GM12878 (cell line): ENCODE results near the gene DDX5. TPM values are rescaled to one million over a fixed set of nuclear protein-coding genes. Genes with fewer than 3 reads are reported as not detected.

Experiments
- ATAC-seq: fragments of 200-7000 bp; cut with Tn5 transposase; 3 replicates; pipeline ENCODE4 v1.9.1; 2020; ENCODE audit warnings: mild to moderate bottlenecking, moderate library complexity
- BruUV-seq: library from RNA; stranded (reverse); fragments of 400-500 nt; replicated peaks from 2 replicates; lab custom pipeline; 2021; lab: Mats Ljungman, UMichigan
- CTCF ChIA-PET: fragments of 300-600 bp; sonication (Branson Sonifier 250); formaldehyde crosslinking; extraction: SDS; loops from one replicate; lab custom pipeline; 2021; ENCODE audit warnings: inconsistent platforms; lab: Yijun Ruan, JAX
- POLR2A ChIA-PET: fragments of 350-600 bp; formaldehyde crosslinking; extraction: SDS; loops from one replicate; lab custom pipeline; 2021; ENCODE audit warnings: inconsistent platforms; lab: Charles Lee
- RAD21 ChIA-PET: fragments of 300-600 bp; sonication (Branson Sonifier 250); formaldehyde crosslinking; loops from one replicate; lab custom pipeline; 2023; ENCODE audit warnings: antibody characterized with exemption; ENCODE audit not compliant: unreplicated experiment; lab: Charles Lee
- SMC1A ChIA-PET: fragments of 300-600 bp; sonication (Branson Sonifier 250); formaldehyde crosslinking; loops from one replicate; lab custom pipeline; 2023; ENCODE audit not compliant: unreplicated experiment, uncharacterized antibody; lab: Charles Lee
- DNase-seq: peaks from one replicate; pipeline ENCODE4 v3.0.0-alpha.2; 2011; ENCODE audit warnings: low read depth, low spot score
- FAIRE-seq: peaks from 3 replicates; lab custom pipeline; 2011; peaks lifted over from hg19 to GRCh38; lab: Jason Lieb, UNC
- H2AFZ ChIP-seq: 2 replicates; pipeline ENCODE4 v1.6.0; 2011; ENCODE audit warnings: low read depth, low read length, control low read depth; ENCODE audit not compliant: control insufficient read depth
- H3K27ac ChIP-seq: 2 replicates; pipeline ENCODE4 v1.5.1; 2011; ENCODE audit warnings: control low read depth; ENCODE audit not compliant: control insufficient read depth, insufficient read depth
- H3K27me3 ChIP-seq, 2 experiments: replicated peaks in 1 of 2; 2 replicates each; pipeline versions ENCODE4 v1.6.0 to v1.6.1; 2011; ENCODE audit warnings: low read length in 1 of 2; ENCODE audit not compliant: control insufficient read depth in 2 of 2, insufficient read depth in 2 of 2
- H3K36me3 ChIP-seq, 2 experiments: 2 replicates each; pipeline ENCODE4 v1.5.1; 2011; ENCODE audit warnings: low read length in 1 of 2; ENCODE audit not compliant: control insufficient read depth in 2 of 2, insufficient read depth in 2 of 2
- H3K4me1 ChIP-seq: 2 replicates; pipeline ENCODE4 v1.6.1; 2011; ENCODE audit warnings: mild to moderate bottlenecking, low read length, moderate library complexity, mixed read lengths; ENCODE audit not compliant: control insufficient read depth, insufficient read depth
- H3K4me2 ChIP-seq: 2 replicates; pipeline ENCODE4 v1.6.0; 2011; ENCODE audit warnings: control low read depth; ENCODE audit not compliant: control insufficient read depth, insufficient read depth
- H3K4me3 ChIP-seq: fragments of 200-600 bp; sonication (generic); 2 replicates; pipeline ENCODE4 v1.5.1; 2016
- H3K79me2 ChIP-seq: 2 replicates; pipeline ENCODE4 v1.6.0; 2011; ENCODE audit warnings: low read length; ENCODE audit not compliant: control insufficient read depth, insufficient read depth
- H3K9ac ChIP-seq: 2 replicates; pipeline ENCODE4 v1.8.0; 2011; ENCODE audit warnings: low read length, control low read depth, mixed read lengths; ENCODE audit not compliant: control insufficient read depth, insufficient read depth
- H3K9me3 ChIP-seq: replicated peaks from 3 replicates; pipeline ENCODE4 v1.5.1; 2011; ENCODE audit warnings: mild to moderate bottlenecking, low read length; ENCODE audit not compliant: control insufficient read depth, insufficient read depth
- H4K20me1 ChIP-seq: 2 replicates; pipeline ENCODE4 v1.6.0; 2011; ENCODE audit not compliant: control insufficient read depth, insufficient read depth
- CBX3 ChIP-seq: fragments of 200-600 bp; sonication (generic); IDR thresholded peaks from 2 replicates; pipeline ENCODE4 v1.6.1; 2016; ENCODE audit warnings: low read depth, borderline replicate concordance
- CHD2 ChIP-seq: IDR thresholded peaks from 2 replicates; pipeline ENCODE4 v1.6.1; 2011; ENCODE audit warnings: low read depth, low read length, improper control_type of control experiment, borderline replicate concordance
- JUNB ChIP-seq: IDR thresholded peaks from 2 replicates; pipeline ENCODE4 v1.6.1; 2016; ENCODE audit warnings: antibody characterized with exemption, mild to moderate bottlenecking
- KAT2A ChIP-seq: conservative IDR thresholded peaks from 2 replicates; pipeline ENCODE4 v1.6.1; 2011; ENCODE audit warnings: low read depth, low read length; ENCODE audit not compliant: control insufficient read depth
- MEF2B ChIP-seq: fragments of 450-650 bp; IDR thresholded peaks from 2 replicates; pipeline ENCODE4 v1.6.1; 2018; ENCODE audit warnings: mild to moderate bottlenecking, moderate library complexity; ENCODE audit not compliant: partially characterized antibody, poor library complexity, severe bottlenecking
- MTA3 ChIP-seq: IDR thresholded peaks from 2 replicates; pipeline ENCODE4 v1.6.1; 2012; ENCODE audit warnings: low read length, inconsistent platforms, borderline replicate concordance
- NR2C1 ChIP-seq: fragments of 450-650 bp; IDR thresholded peaks from 2 replicates; pipeline ENCODE4 v1.6.1; 2017; ENCODE audit warnings: antibody characterized with exemption, mild to moderate bottlenecking, moderate library complexity
- NR2C2 ChIP-seq: IDR thresholded peaks from 2 replicates; pipeline ENCODE4 v1.6.1; 2011; ENCODE audit warnings: borderline replicate concordance, low read depth; ENCODE audit not compliant: control insufficient read depth, insufficient read length
- NRF1 ChIP-seq: conservative IDR thresholded peaks from 2 replicates; pipeline ENCODE4 v1.6.1; 2011; ENCODE audit warnings: mild to moderate bottlenecking, low read depth, low read length, improper control_type of control experiment
- PAX8 ChIP-seq: fragments of 450-650 bp; IDR thresholded peaks from 2 replicates; pipeline ENCODE4 v1.6.1; 2017; ENCODE audit warnings: mild to moderate bottlenecking, moderate library complexity
- STAT1 ChIP-seq: fragments of 450-650 bp; conservative IDR thresholded peaks from 2 replicates; pipeline ENCODE4 v1.6.1; 2014; ENCODE audit warnings: antibody characterized with exemption, mild to moderate bottlenecking
- ZNF384 ChIP-seq: IDR thresholded peaks from 2 replicates; pipeline ENCODE4 v1.6.1; 2012; ENCODE audit warnings: low read depth, mild to moderate bottlenecking, low read length, improper control_type of control experiment, borderline replicate concordance
- WGBS: methylation state at CpG from one replicate; pipeline ENCODE4 v1.1.6; 2016; ENCODE audit warnings: low lambda C conversion rate; ENCODE audit not compliant: insufficient replicate concordance, insufficient coverage; ENCODE audit errors: missing lambda C conversion rate; 5-methylcytosine and 5-hydroxymethylcytosine counted together
- in situ Hi-C: fragments of 300-500 bp; cut with MboI; formaldehyde crosslinking; loops from 9 replicates; pipeline ENCODE4 v1.14.3; 2018; ENCODE audit warnings: mixed read lengths
- intact Hi-C: fragments of 100-400 bp; cut with micrococcal nuclease; formaldehyde crosslinking; loops from one replicate; pipeline ENCODE4 v1.14.2; 2022; ENCODE audit not compliant: unreplicated experiment
- polyA plus RNA-seq, 11 experiments: library from polyadenylated mRNA; depleted of rRNA in 4 of 11; unstranded in 6 of 11; stranded (reverse) in 5 of 11; fragments of >200 nt; fragmentation: Nextera tagmentation in 4 of 11; fragmentation: Illumina TruSeq in 1 of 11; extraction: Ambion mirVana in 4 of 11; extraction: Trizol in 1 of 11; gene quantifications; 1 replicate in 1 of 11; 2 replicates in 10 of 11; pipeline versions ENCODE4 v1.2.1 to v1.2.3, GENCODE V29; 2011 to 2016; ENCODE audit warnings: inconsistent platforms in 2 of 11, missing spikeins in 2 of 11, low read depth in 1 of 11
- total RNA-seq, 4 experiments: library from RNA; depleted of rRNA in 3 of 4; stranded (reverse); fragments of >200 nt in 3 of 4; fragmentation: Illumina TruSeq in 1 of 4; extraction: Trizol in 1 of 4; gene quantifications; 2 replicates each; pipeline versions ENCODE4 v1.2.1 to v1.2.3, GENCODE V29; 2013 to 2021
- TF ChIP-seq, protein P1 (sequence below): fragments of 450-650 bp; IDR thresholded peaks from 2 replicates; pipeline ENCODE4 v1.6.1; 2017; ENCODE audit warnings: mild to moderate bottlenecking, low read depth, inconsistent platforms; ENCODE audit not compliant: poor library complexity, severe bottlenecking
- TF ChIP-seq, protein P2 (sequence below): IDR thresholded peaks from 2 replicates; pipeline ENCODE4 v1.6.1; 2011; ENCODE audit warnings: low read depth, mild to moderate bottlenecking, low read length, moderate library complexity, borderline replicate concordance; ENCODE audit errors: extremely low read depth

Gene DDX5
- total and polyA plus RNA-seq, 10 of the 15 experiments (the other 5 are each of a cell fraction or from before 2014, with no cell fraction given) = 257 to 1,423 (median 719) TPM

DNA sequence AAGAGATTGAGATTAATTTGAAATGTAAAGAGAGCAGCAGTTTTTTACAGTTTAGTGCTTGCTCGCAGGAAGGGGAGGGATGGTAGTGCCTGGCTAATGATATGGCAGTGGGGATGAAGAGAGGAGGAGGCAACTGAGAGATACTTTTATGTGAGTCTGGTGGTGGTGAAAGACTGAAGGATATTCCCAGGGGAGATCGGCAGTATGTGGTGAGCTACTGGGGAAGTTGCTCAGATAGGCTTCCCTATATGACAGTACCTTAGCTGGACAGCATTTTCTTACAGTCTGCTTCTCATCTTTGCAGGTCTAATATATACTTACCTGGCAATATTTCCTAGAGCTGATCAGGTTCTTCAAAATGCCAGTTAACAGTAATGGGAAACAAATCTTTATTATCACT lies 9.3 kb upstream of the DDX5 start:
- ChIA-PET RAD21 (interaction anchor here (1.2 to 1.3 kb wide), 3 partner anchors 92 to 134 kb away, joined by 3 to 6 read pairs (median 4); no protein-coding TSS in a partner anchor), SMC1A (interaction anchor here (0.9 to 2.0 kb wide), 8 partner anchors 8 to 110 kb away, joined by 3 to 8 read pairs (median 4); partner anchors contain the start of genes CEP95, DDX5 and POLG2), CTCF (interaction anchor here (1.0 to 2.0 kb wide), 8 partner anchors 8 to 134 kb away, joined by 3 to 13 read pairs (median 5); no protein-coding TSS in a partner anchor), POLR2A (interaction anchor here (0.5 to 1.6 kb wide), 6 partner anchors 9 to 746 kb away, joined by 3 to 6 read pairs (median 4); partner anchors contain the start of genes CEP95 and DDX5)
- no peaks in the 10 kb centered on the region for H3K27me3 ChIP-seq
- FAIRE-seq = no peak
- H3K4me2 ChIP-seq = no peak overlapping the region
- no peak overlapping the region for H3K27ac ChIP-seq
- peaks cover 0 to 25% of the 10 kb centered on the region in 2 experiments for H3K36me3 ChIP-seq
- intact Hi-C loops (no loop called here), in situ Hi-C loops (no loop called here)
- H2AFZ ChIP-seq = no peak overlapping the region
- no peaks in the 10 kb centered on the region for H3K79me2 ChIP-seq
- H4K20me1 ChIP-seq = no peaks in the 10 kb centered on the region
- H3K4me1 ChIP-seq = no peaks in the 10 kb centered on the region
- WGBS = 50% methylated on average over 2 of the region's 2 CpGs
- no TSS peak for BruUV-seq
- no peak overlapping the region for H3K4me3 ChIP-seq
- peak; percentile 78 for ATAC-seq
- no peak overlapping the region for H3K9ac ChIP-seq
- TF ChIP-seq MTA3 (no peak), ZNF384 (no peak), NR2C2 (no peak), MEF2B (peak; percentile 67)
- H3K9me3 ChIP-seq = no peaks in the 10 kb centered on the region
- no peak for DNase-seq

DNA sequence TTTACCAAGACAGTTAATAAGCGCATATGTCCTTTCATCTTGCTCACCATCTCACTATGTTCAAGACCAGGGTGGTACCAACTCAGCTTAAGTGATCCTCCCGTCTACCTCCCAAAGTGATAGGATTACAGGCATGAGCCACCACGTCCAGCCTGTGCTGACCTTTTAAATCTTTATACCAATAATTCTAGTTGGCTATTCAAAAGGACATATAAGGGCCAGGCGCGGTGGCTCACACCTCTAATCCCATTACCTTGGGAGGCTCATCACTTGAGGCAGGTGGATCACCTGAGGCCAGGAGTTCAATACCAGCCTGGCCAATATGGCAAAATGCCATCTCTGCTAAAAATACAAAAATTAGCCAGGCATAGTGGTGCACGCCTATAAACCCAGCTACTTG lies 3.1 kb upstream of the DDX5 start:
- no peak overlapping the region for H2AFZ ChIP-seq
- FAIRE-seq (no peak), ATAC-seq (no peak), DNase-seq (no peak)
- no peaks in the 10 kb centered on the region for H3K4me1 ChIP-seq
- no peak overlapping the region for H3K27ac ChIP-seq
- ChIA-PET POLR2A (no interaction called here), CTCF (interaction anchor here (0.8 to 2.4 kb wide), 3 partner anchors 12 to 90 kb away, joined by 5 to 15 read pairs (median 5); partner anchors contain the start of gene POLG2), RAD21 (interaction anchor here (0.5 kb wide), 1 partner anchor 23 kb away, joined by 3 read pairs; no protein-coding TSS in a partner anchor)
- peaks cover 48% of the 10 kb centered on the region for H3K79me2 ChIP-seq
- H4K20me1 ChIP-seq = peaks cover 6% of the 10 kb centered on the region
- H3K9ac ChIP-seq = no peak overlapping the region
- H3K4me2 ChIP-seq = peak overlapping the region; percentile 57
- H3K36me3 ChIP-seq = peaks cover 0 to 17% of the 10 kb centered on the region in 2 experiments; a peak in 3 of 4 replicates
- 87% methylated on average over 6 of the region's 6 CpGs for WGBS
- in situ Hi-C loops = loop anchor here (10.0 kb wide), 2 partner anchors 136 to 664 kb away; partner anchors contain the start of gene SMARCD2
- intact Hi-C loops = no loop called here
- H3K27me3 ChIP-seq = no peaks in the 10 kb centered on the region
- no peak overlapping the region for H3K4me3 ChIP-seq
- H3K9me3 ChIP-seq = no peaks in the 10 kb centered on the region
- no peak for TF ChIP-seq PAX8
- no peak for TF ChIP-seq NRF1
- TF ChIP-seq JUNB = no peak
- no peak for TF ChIP-seq MEF2B
- no peak for TF ChIP-seq KAT2A
- TF ChIP-seq NR2C1 = no peak
- no peak for TF ChIP-seq CBX3
- TF ChIP-seq STAT1 = no peak
- TF ChIP-seq, protein P1, sequence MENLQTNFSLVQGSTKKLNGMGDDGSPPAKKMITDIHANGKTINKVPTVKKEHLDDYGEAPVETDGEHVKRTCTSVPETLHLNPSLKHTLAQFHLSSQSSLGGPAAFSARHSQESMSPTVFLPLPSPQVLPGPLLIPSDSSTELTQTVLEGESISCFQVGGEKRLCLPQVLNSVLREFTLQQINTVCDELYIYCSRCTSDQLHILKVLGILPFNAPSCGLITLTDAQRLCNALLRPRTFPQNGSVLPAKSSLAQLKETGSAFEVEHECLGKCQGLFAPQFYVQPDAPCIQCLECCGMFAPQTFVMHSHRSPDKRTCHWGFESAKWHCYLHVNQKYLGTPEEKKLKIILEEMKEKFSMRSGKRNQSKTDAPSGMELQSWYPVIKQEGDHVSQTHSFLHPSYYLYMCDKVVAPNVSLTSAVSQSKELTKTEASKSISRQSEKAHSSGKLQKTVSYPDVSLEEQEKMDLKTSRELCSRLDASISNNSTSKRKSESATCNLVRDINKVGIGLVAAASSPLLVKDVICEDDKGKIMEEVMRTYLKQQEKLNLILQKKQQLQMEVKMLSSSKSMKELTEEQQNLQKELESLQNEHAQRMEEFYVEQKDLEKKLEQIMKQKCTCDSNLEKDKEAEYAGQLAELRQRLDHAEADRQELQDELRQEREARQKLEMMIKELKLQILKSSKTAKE = no peak
- no peak for TF ChIP-seq CHD2
- TF ChIP-seq, protein P2, sequence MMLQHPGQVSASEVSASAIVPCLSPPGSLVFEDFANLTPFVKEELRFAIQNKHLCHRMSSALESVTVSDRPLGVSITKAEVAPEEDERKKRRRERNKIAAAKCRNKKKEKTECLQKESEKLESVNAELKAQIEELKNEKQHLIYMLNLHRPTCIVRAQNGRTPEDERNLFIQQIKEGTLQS = no peak
- TF ChIP-seq, all 136 proteins: peak for 0
- no TSS peak for BruUV-seq
- SMC1A ChIA-PET = interaction anchor here (0.8 to 2.5 kb wide), 3 partner anchors 11 to 91 kb away, joined by 3 to 11 read pairs (median 4); no protein-coding TSS in a partner anchor
